ENCODE measurements around the gene DSN1.
A peak's percentile ranks its signal among the peaks of the same experiment; 100 is the strongest.

DSN1 gene

GRCh38 chr20:36745927-36746659 lies 27.5 kb downstream of the DSN1 start, which contains the start of gene NDRG3:
Gene NDRG3 (minus strand): TSS chr20:36746090. CDS start chr20:36721735, 24,355 bp downstream.
- DNase-seq = peak; percentile 97

DNA sequence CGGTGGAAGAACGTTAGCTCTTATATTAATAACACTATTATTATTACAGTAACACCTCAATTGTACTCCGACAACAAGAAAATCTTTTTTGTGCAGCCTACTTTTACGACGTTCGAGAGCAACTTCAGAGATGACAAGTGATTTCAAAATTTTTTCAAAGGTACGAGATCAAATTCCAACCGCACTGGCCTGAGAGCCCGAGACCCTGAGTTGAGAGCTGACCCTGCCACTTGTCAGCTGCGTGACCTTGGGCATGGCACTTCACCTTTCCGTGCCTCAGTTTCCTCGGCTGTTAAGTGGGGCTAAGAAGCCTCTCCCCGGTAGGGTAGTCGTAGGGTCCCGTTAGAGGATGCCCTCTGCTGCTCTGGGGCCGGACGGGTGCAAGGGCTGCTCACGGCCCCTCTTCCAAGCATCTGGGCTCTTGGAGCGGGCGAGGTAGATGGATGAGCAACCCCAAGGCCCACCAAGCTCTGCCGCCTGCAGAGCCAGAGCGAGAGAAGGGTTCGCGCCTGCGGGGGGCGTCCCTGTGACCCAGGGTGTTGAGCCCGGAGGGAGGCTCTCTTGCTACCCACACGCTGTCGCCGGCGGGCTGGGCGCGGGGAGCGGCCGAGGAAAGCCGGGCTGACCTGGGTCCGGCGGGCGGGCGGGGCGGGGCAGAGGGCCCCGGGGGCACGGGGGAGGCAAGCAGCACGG lies 28.2 kb downstream of the DSN1 start:
- peak; percentile 43 for DNase-seq

- DNase-seq = peak; percentile 32
These were observed 28.8 kb downstream of the DSN1 start for GRCh38 chr20:36744764-36745191.

- DNase-seq = no peak
These were observed 29.3 kb downstream of the DSN1 start for GRCh38 chr20:36744243-36744642.

DNA sequence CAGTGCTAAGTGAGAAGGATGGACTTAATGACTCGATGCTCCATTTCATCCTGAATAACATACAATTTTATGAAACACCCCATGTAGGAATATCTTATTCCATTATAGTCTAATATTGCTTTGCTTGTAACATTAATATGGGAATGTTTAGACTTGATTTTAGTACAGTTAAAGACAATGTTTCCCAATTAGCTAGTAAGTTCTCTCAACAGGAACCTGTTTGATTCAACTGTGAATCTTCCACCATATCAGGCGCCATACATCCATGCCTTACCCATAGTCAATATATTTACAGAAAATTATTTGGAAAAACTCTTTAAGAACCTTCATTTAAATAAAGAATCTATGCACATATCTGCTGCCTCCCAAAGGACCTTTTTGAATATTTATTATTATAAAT lies 31.0 kb downstream of the DSN1 start:
- DNase-seq = no peak

GRCh38 chr20:36741072-36741471 lies 32.5 kb downstream of the DSN1 start:
- no peak for DNase-seq

DNA sequence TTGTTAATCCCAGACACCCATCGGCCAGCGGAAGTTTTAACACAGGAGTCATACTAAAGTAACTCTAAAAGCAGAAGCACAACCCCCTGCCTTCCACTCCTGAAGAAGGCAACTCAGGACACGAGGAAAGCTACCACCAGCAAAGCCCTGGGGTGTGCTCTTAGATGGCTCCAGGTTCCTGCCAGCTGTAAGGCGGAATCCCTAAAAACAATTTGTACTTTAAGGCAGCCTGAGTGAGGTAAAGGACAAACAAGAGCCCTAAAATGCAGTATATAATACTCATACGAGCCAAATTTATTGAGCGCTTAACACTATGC lies 36.4 kb downstream of the DSN1 start:
- no peak for DNase-seq

DNA sequence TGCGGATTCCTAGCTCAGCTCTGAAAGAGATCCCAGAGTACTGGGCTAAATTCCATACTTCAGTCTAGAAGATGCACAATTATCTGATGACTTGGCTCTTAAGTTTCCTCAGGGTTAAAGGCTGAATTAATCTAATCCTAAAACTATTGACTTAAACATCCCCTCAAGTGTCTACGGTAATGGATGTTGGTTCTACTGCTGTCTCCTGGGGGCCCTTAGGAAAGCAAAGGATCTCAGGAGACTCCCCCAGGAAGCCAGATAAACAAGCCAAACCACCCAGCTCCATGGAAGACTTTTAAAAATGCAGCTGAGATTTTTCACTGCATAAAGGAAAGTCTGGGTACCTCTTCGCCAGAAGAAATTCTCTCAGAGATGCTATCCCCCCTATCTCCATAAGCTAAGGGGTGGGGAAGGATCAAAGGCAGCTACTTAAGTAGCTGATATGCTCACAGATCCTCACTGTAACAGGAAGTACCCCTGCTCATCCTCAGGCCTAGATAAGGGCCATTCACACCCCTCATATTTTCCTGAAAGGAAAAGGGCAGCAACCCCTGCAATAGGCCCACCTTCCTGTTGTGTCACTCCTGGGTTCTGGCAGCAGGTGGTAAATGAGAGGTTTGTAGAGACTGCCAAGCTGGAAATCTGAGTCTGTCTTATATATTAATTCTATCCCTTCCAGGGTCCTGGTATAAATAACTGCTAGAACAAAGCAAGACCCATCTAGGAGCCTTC lies 36.9 kb downstream of the DSN1 start:
- DNase-seq = peak; percentile 15

DNA sequence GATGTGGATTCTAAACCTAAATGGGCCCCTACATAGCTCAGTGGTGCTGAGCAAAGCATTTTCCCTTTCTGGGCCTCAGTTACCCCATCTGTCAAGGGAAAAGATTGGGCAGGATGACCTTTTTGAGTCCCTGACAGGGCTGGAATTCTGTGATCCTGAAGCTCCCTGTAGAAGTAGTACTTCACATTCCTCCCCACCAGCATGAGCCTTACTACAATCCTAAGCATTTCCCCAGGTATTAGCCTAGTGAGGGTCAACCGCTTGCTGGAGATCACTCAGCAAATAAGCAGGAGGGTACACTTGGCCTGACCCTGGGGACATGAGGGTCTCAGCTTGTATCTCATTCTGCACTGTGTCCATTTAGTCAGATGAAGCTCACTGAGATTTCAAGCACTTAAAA lies 41.1 kb downstream of the DSN1 start:
- no peak for DNase-seq

- DNase-seq = no peak
These were observed 44.6 kb downstream of the DSN1 start for GRCh38 chr20:36728986-36729385.

DNA sequence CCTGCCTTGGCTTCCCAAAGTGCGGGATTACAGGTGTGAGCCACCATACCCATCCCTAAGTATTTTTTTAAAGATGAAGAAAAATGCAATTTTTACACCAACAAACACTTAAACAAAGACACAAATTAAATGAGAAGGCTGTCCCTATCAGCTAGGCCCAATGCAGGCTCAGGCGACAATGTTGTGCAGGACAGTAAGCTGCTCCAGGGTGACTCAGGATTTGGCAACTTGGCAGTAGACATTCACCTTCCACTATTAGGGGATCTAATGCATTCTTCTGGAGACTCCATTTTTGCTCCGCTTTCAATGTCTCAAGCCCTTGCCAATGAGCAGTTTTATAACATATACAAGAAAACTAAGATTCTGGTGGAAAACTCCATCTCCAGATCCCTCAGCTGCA lies 47.4 kb downstream of the DSN1 start:
- DNase-seq = no peak

- DNase-seq = no peak
These were observed 53.1 kb downstream of the DSN1 start for GRCh38 chr20:36720510-36720909.

GRCh38 chr20:36717657-36718056 lies 55.9 kb downstream of the DSN1 start:
- no peak for DNase-seq

GRCh38 chr20:36717021-36717420 lies 56.5 kb downstream of the DSN1 start:
- DNase-seq = no peak

DNA sequence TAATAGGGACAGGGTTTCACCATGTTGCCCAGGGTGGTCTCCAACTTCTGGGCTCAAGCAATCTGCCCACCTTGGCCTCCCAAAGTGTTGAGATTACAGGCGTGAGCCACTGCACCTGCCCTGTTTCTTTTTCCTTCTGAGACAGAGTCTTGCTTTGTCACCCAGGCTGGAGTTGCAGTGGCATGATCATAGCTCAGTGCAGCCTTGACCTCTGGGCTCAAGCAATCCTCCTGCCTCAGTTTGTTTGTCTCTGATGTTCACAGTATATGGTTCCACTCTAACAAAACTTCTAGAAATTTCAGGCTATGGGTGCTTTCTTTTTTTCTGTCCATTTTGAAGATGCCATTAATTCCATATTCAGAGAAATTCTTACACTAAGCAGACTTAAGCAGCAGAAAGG lies 60.8 kb downstream of the DSN1 start:
- DNase-seq = no peak

GRCh38 chr20:36709126-36709525 lies 64.4 kb downstream of the DSN1 start:
- no peak for DNase-seq

GRCh38 chr20:36703530-36703929 lies 70.0 kb downstream of the DSN1 start:
- DNase-seq = no peak
